GM19240 (cell line): Measurements from ENCODE around the gene MICAL3.
"Not testable (repeated sequence)": the region's sequence is repeated elsewhere in the genome, so short reads cannot be mapped to it uniquely, and the experiment has no call there.

Source experiments
- DNase-seq: peaks from one replicate; pipeline ENCODE4 v3.0.0; 2011; ENCODE audit warnings: low spot score; ENCODE audit not compliant: insufficient read length

Gene MICAL3

GRCh38 chr22:18024276-18024939 lies at the start of gene MICAL3:
Gene MICAL3 (minus strand): TSS chr22:18024561. CDS start chr22:17906812, 117,749 bp downstream.
- peak; percentile 55 for DNase-seq

GRCh38 chr22:18073927-18074326 lies 49.6 kb upstream of the MICAL3 start:
- not testable (repeated sequence) for DNase-seq

GRCh38 chr22:18073467-18073866 lies 49.1 kb upstream of the MICAL3 start:
- no peak for DNase-seq

GRCh38 chr22:18071968-18072310 lies 47.6 kb upstream of the MICAL3 start:
- DNase-seq, result no peak

- DNase-seq, result not testable (repeated sequence)
These were observed 47.1 kb upstream of the MICAL3 start for GRCh38 chr22:18071307-18071967.

GRCh38 chr22:18070556-18071306 lies 46.4 kb upstream of the MICAL3 start:
- DNase-seq, result no peak

- no peak for DNase-seq
These were observed 45.7 kb upstream of the MICAL3 start for GRCh38 chr22:18070041-18070440.

GRCh38 chr22:18069041-18069440 lies 44.7 kb upstream of the MICAL3 start:
- DNase-seq, result no peak

- no peak for DNase-seq
These were observed 44.1 kb upstream of the MICAL3 start for GRCh38 chr22:18068381-18068988.

- no peak for DNase-seq
These were observed 43.4 kb upstream of the MICAL3 start for GRCh38 chr22:18067548-18068341.

GRCh38 chr22:18067121-18067520 lies 42.8 kb upstream of the MICAL3 start:
- DNase-seq, result no peak

- DNase-seq, result no peak
These were observed 42.0 kb upstream of the MICAL3 start for GRCh38 chr22:18066181-18066859.

GRCh38 chr22:18065256-18065655 lies 40.9 kb upstream of the MICAL3 start:
- DNase-seq, result no peak

- no peak for DNase-seq
These were observed 40.3 kb upstream of the MICAL3 start for GRCh38 chr22:18064636-18065035.

- not testable (repeated sequence) for DNase-seq
These were observed 39.4 kb upstream of the MICAL3 start for GRCh38 chr22:18063715-18064114.

GRCh38 chr22:18063306-18063705 lies 38.9 kb upstream of the MICAL3 start:
- no peak for DNase-seq

GRCh38 chr22:18062421-18062820 lies 38.1 kb upstream of the MICAL3 start:
- DNase-seq, result no peak

- DNase-seq, result no peak
These were observed 36.6 kb upstream of the MICAL3 start for GRCh38 chr22:18060646-18061620.

GRCh38 chr22:18059991-18060390 lies 35.6 kb upstream of the MICAL3 start:
- no peak for DNase-seq
